ENCODE measurements around the gene SLC35E1.

DNA sequence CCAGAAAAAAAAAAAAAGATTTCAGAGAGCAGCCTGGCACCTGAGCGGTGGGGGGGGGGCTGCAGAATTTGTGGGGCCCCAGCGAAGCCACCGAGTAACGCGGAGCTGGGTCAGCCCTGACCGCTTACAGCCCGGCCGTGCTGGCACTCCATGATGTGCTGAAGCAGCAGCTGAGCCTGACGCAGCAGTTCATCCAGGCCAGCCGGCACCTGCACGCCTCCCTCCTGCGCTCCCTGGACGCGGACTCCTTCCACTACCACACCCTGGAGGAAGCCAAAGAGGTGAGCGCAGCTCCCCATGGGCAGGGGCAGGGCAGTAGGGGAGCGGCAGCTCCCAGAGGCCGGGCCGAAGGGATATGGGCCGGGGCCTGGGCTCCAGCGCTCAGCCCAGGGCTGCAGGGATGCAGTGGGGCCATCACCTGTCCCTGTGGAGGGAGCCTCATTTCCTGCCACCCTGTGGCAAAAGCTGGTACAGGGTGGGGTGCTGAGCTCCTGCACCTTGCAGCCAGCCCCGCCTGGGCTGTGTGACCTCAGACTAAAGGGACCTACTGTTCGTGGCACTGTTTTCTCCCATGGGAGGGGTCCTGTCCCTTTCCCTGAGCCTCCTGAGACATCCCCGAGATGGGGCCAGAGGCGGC, 57.7 kb downstream of the SLC35E1 start:
- TF ChIP-seq, protein P1, sequence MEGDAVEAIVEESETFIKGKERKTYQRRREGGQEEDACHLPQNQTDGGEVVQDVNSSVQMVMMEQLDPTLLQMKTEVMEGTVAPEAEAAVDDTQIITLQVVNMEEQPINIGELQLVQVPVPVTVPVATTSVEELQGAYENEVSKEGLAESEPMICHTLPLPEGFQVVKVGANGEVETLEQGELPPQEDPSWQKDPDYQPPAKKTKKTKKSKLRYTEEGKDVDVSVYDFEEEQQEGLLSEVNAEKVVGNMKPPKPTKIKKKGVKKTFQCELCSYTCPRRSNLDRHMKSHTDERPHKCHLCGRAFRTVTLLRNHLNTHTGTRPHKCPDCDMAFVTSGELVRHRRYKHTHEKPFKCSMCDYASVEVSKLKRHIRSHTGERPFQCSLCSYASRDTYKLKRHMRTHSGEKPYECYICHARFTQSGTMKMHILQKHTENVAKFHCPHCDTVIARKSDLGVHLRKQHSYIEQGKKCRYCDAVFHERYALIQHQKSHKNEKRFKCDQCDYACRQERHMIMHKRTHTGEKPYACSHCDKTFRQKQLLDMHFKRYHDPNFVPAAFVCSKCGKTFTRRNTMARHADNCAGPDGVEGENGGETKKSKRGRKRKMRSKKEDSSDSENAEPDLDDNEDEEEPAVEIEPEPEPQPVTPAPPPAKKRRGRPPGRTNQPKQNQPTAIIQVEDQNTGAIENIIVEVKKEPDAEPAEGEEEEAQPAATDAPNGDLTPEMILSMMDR (IDR thresholded peaks at IDR 0.05; ENCODE audit: low read length) = peak; percentile 30
- no peak for TF ChIP-seq EZH2 (IDR thresholded peaks at IDR 0.05; ENCODE audit: borderline replicate concordance, low read length)

Measured in OCI-LY1 (cell line).